HG03196 (cell line): ENCODE data around the gene FOXJ1.

ENCODE experiments used
- ATAC-seq: cut with Tn5 transposase; IDR thresholded peaks from one replicate; pipeline ENCODE4 v1.9.1; 2021; ENCODE audit not compliant: unreplicated experiment

FOXJ1 gene

DNA sequence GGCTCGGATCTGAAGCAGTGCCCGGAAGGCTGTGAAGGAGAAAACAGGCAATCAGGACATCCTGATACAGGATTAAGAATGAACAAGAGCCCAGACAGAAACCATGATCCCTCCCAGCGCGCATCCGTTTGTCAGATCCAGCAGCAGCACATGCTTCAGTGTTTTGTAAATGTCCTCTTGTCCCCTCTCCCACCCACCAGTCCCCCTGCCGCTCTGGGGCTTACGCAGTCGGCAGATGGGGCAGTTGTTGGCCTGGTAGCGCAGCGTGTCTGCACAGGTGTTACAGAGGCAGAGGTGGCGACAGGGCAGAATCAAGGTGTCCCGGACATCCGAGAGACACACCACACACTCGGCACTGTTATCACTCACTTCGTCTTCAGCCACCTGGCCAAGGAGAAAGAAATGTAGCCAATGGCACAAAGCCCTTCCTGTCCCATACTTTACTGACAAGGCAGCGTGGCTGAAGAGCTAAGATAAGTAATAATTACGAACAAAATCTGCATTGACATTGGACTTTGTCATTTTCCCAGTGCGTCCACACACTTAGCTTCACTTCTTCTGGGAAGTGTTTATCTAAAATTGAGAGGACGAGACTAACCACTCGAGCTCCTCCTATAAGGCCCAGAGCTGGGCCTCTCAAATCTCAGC lies 20.7 kb upstream of the FOXJ1 start:
- ATAC-seq: no peak

DNA sequence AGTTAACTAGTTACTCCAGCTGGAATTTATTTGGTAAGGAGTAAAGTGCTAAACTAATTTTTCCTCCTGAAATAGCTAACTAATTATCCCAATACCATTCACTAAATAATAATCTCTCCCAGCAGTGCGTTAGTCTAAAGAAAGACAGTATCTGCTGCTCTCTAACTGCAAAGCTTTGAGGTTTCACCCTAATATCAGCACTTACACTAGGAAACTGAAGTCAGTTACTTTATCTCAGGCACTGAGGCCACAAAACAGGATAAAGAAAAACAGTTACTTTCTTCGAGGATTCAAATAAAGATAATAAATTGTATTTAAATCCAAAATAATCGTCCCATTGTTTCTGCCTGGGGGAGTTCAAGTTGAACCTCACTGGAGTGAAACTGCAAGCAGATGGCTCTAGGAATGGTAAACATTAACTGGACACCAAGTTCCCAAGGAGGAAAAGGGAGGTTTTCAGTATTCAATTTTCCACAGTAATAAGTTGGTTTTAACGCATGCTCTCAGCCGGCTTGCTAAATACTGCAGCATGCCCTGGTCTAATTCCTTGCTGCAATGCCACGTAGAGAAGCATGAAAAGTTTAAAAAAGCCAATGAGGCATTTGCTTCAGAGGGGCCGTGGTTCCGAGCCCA lies 20.0 kb upstream of the FOXJ1 start:
- no peak for ATAC-seq

GRCh38 chr17:76159157-76159556 lies 18.1 kb upstream of the FOXJ1 start:
- no peak for ATAC-seq

DNA sequence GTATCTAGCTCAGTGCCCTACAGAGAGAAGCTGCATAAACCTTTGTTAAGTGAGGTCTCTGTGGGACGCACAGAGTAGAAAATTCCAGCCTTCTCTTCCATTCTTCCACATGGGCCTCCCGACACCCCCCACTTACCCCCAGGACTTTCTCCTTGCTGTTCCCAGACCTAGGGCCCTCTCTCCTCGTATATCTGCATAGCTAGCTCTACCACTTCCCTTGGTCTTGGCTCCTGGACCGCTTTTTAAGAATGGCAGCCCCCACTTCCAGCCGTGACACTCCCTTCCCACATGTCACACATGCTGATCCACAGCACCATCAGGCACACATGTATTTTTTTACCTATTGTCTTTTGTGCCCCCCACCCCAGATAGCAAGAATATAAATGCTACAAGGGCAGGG lies 16.7 kb upstream of the FOXJ1 start:
- ATAC-seq: no peak

DNA sequence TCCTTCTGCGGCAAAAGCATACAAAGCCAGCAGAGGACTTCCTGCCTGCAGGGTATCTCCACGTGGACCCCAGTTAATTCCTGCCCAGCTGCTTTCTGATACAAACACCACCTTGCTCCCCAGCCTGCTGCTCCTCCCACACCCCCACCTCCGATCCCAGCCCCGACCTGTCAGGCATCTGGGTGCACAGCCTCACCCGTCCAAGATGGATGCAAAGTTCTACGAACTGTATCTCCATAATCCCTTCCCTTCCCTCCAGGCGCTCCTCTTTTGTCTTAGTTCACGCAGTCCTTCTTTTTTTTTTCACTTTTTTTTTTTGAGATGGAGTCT lies 15.6 kb upstream of the FOXJ1 start:
- no peak for ATAC-seq

GRCh38 chr17:76155988-76156661 lies 15.1 kb upstream of the FOXJ1 start:
- ATAC-seq: no peak

DNA sequence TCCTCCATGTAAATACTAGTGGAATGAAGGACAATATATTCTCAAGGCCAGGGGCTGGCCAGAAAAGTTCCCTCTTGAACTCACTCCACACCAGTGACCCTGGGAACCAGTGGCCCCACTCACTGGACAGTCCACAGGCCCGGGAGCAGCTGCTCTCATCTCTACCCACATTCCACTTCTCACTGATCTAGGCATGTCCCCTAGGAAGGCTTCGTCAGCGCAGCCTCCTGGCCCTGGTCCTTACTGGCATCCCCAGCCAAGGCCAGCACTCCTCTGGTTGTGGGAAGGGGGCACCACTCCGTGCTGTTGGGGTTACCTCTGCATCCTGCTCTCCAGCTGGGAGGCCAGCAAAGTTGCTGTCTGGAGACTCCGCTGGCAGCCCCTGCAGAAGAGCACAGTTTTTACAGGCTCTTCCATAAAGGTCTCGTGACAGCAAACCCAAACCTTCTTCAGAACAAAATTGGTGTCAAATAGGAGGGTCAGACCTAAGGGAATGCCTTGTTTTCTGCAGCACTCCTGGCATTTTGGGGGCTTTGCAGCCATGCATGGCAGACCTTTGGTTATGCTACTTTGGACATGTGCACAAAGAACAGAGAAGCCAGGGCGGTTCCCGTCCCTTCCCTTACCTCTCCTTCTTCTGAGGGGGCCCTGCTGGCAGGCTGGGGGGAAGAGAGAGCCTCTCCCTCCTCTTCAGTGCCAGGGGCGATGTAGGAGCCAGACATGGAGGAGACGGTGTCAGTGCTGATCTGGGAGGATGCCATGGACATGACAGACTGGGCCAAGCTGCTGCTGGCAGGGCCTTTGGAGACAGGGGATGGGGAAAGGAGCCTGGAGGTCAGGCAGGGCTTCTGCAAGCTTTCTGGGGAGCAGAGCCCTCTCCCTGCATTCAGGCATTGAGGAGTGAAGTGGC lies 14.1 kb upstream of the FOXJ1 start:
- ATAC-seq: no peak

- ATAC-seq: no peak
These were observed 13.2 kb upstream of the FOXJ1 start for GRCh38 chr17:76154292-76154691.

- ATAC-seq: no peak
These were observed 12.6 kb upstream of the FOXJ1 start for GRCh38 chr17:76153640-76154039.

- ATAC-seq: no peak
These were observed 12.2 kb upstream of the FOXJ1 start for GRCh38 chr17:76153202-76153601.

GRCh38 chr17:76152591-76152990 lies 11.5 kb upstream of the FOXJ1 start:
- ATAC-seq: no peak

DNA sequence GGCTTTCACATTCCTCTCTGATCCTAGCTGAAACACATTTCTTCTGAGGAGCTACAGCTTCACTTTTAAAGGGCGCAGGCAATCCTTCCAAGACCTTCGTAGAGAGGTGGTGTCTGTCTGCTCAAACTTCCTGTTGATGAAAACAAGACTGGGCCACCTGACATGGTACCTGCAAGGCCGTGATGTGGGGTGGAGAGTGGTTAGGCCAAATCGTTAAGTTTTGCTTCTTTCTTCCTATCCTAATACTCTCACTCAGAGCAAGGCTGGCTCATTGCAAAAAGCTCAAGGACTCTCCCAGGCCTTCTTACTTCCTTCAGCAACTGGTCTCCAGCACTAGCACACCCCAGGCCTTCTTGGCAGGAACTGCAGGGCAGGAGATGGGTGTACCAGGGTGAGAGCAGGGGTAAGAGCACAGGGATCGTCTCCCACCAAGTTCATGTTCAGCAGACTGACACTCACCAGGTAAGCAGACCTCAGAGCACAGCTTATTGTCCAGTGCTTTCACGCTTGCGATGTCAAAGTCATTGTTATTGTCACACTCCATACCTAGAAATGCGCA lies 10.9 kb upstream of the FOXJ1 start:
- ATAC-seq: no peak

GRCh38 chr17:76150712-76151622 lies 9.9 kb upstream of the FOXJ1 start:
- ATAC-seq: no peak

DNA sequence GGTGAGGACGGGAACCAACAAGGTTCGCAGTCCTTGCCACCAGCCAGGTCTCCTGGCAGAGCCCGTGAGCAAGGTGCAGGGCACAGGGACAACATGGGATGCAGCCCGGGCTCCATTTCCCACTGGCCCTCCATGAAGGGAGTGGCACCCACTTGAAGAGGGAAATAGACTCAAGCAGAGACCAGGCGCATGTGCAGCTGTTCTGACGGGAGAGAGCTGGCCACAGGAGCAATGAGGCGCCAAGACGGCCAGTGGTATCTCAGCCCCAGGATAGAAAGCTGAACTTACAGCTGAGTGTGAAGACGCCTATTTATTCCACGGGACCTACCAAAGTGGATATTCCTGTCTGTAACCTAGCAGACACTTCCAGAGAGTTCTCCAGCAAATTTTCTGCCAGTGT lies 8.2 kb upstream of the FOXJ1 start:
- no peak for ATAC-seq

DNA sequence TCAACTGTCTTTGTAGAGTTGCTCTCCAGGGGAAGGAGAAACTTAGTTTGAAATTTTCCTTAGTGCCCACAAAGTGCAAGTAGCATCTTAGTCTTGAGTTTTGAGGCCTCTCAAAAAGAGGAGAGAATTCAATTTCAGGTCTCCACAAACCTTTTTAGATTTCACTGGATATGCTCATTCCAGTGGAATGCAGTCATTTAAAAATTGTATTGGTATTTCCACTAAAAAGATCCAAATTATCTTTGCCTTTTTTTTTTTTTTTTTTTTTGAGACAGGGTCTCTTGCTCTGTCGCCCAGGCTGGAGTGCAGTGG lies 6.9 kb upstream of the FOXJ1 start:
- no peak for ATAC-seq

GRCh38 chr17:76147211-76148014 lies 6.4 kb upstream of the FOXJ1 start:
- no peak for ATAC-seq

DNA sequence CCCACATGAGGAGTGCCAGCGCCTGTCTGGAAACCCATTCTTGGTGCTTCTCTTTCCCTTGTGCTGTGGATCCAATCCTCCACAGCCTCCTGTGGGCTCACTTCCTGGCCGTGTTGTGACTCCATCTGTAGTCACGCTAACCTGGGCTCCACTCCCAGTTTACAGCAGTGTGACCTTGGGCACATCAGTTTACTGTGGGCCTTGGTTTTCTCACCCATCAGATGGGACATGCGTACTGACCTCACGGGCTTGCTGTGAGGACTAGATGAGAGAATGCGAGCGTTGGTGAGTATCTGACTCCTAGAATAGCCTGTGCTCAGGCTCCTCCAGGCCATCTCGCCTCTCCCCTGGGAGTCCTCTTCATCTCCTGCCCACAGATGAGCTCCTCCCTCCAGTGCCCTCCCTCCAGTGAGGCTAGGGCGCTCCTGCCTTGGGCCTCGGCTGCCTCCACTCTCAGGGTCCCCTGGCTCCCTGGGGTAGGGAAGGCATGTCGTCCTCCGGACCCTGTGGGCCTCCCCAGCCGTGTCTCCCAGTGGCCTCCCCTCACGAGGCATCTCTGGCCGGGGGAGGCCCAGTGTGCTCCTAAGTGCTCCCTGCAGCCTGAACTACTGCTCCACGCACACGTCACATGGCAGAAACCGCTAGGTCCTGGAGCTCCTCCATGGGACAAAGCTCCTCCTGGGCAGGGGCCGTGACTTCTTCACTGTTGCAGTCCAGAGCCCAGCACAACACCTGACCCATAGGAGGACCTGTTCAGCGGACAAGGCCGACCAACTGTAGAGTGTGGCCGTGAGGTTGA lies 5.2 kb upstream of the FOXJ1 start:
- no peak for ATAC-seq

GRCh38 chr17:76145231-76146052 lies 4.4 kb upstream of the FOXJ1 start:
- no peak for ATAC-seq
